PC-9 (cell line): ENCODE data around the gene ST6GALNAC3. TPM values are rescaled to one million over a fixed set of nuclear protein-coding genes. Genes with fewer than 3 reads are reported as not detected.

Experiments used
- BruUV-seq: library from RNA; stranded (reverse); fragments of 400-500 nt; replicated peaks from 2 replicates; lab custom pipeline; 2021; lab: Mats Ljungman, UMichigan
- CTCF ChIA-PET: fragments of 300-600 bp; sonication (Branson Sonifier 250); formaldehyde crosslinking; loops from one replicate; lab custom pipeline; 2022; ENCODE audit warnings: antibody characterized with exemption; lab: Charles Lee
- POLR2A ChIA-PET: fragments of 300-600 bp; sonication (Branson Sonifier 250); formaldehyde crosslinking; loops from one replicate; lab custom pipeline; 2022; ENCODE audit warnings: antibody characterized with exemption; ENCODE audit not compliant: unreplicated experiment; lab: Charles Lee
- DNase-seq, 2 experiments: peaks; one replicate each; pipeline versions ENCODE4 v3.0.0 to v3.0.0-alpha.2; 2015 to 2022; ENCODE audit warnings: mixed read lengths in 1 of 2
- H2AFZ ChIP-seq: fragments of 200-600 bp; sonication (generic); 2 replicates; pipeline ENCODE4 v1.8.1; 2017; ENCODE audit warnings: antibody characterized with exemption
- H3F3A ChIP-seq: fragments of 200-600 bp; sonication (generic); 2 replicates; pipeline ENCODE4 v1.8.1; 2017; ENCODE audit warnings: antibody characterized with exemption, mild to moderate bottlenecking, low read depth; ENCODE audit not compliant: insufficient read depth
- H3K27ac ChIP-seq: fragments of 200-600 bp; sonication (generic); 2 replicates; pipeline ENCODE4 v1.6.1; 2016; ENCODE audit warnings: mixed run types
- H3K27me3 ChIP-seq: fragments of 200-600 bp; sonication (generic); 2 replicates; pipeline ENCODE4 v1.6.1; 2016; ENCODE audit warnings: low read depth, mixed run types; ENCODE audit not compliant: insufficient read depth
- H3K36me3 ChIP-seq: fragments of 200-600 bp; sonication (generic); 2 replicates; pipeline ENCODE4 v1.6.1; 2016; ENCODE audit warnings: low read depth, mixed run types
- H3K4me1 ChIP-seq: fragments of 200-600 bp; sonication (generic); replicated peaks from 2 replicates; pipeline ENCODE4 v1.6.1; 2016; ENCODE audit warnings: mixed run types; ENCODE audit not compliant: insufficient read depth
- H3K4me2 ChIP-seq: fragments of 200-600 bp; sonication (generic); 2 replicates; pipeline ENCODE4 v1.6.1; 2017; ENCODE audit warnings: mixed run types
- H3K4me3 ChIP-seq: fragments of 200-600 bp; sonication (generic); 2 replicates; pipeline ENCODE4 v1.6.1; 2016; ENCODE audit warnings: mixed run types
- H3K79me2 ChIP-seq: fragments of 200-600 bp; sonication (generic); 2 replicates; pipeline ENCODE4 v1.6.1; 2017; ENCODE audit warnings: low read depth, mixed run types
- H3K9me2 ChIP-seq: fragments of 200-600 bp; sonication (generic); 2 replicates; pipeline ENCODE4 v1.8.1; 2017; ENCODE audit warnings: mild to moderate bottlenecking; ENCODE audit not compliant: insufficient read depth
- H3K9me3 ChIP-seq: fragments of 200-600 bp; sonication (generic); 2 replicates; pipeline ENCODE4 v1.8.1; 2016; ENCODE audit warnings: low read depth; ENCODE audit not compliant: insufficient read depth
- H4K20me1 ChIP-seq: fragments of 200-600 bp; sonication (generic); 2 replicates; pipeline ENCODE4 v1.8.1; 2017; ENCODE audit not compliant: insufficient read depth
- EZH2 ChIP-seq: fragments of 200-600 bp; sonication (generic); IDR thresholded peaks from 2 replicates; pipeline ENCODE4 v1.8.0; 2017; ENCODE audit warnings: antibody characterized with exemption, low read depth
- intact Hi-C: fragments of 100-400 bp; cut with micrococcal nuclease; formaldehyde crosslinking; loops from one replicate; pipeline ENCODE4 v1.10.0; 2022; ENCODE audit not compliant: unreplicated experiment
- total RNA-seq: library from RNA; stranded (reverse); gene quantifications from 2 replicates; pipeline ENCODE4 v1.2.3, GENCODE V29; 2021
- TF ChIP-seq, protein P1 (sequence below): fragments of 200-600 bp; sonication (generic); conservative IDR thresholded peaks from 2 replicates; pipeline ENCODE4 v1.6.1; 2017; ENCODE audit warnings: mixed run types, antibody characterized with exemption, mild to moderate bottlenecking, moderate library complexity

Gene ST6GALNAC3
- total RNA-seq, 1 experiment from 2014 or later = 0.04 TPM

DNA sequence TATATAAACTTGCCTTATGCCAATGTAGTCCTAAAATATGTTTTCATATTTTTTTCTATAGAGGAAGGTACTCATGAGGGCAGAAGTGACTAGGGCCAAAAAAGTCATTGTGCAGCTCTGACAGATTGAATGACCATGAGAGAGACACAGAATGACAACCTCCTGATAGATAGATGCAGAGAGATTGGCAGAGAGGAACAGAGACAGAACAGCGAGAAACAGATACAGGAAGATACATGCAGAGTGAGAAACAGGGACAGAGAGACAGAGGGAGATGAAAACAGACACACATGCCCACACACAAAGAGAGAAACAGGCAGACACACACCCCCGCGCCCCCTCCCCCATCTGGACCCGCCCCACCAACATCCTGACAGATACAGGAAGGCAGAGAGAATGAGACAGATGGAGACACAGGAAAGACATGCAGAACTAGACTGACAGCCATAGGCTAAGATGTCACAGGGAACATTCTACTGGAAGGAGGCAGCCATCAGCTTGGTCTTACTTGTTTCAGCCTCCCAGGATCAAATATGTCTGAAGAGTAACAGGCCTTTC lies 211.1 kb downstream of the ST6GALNAC3 start:
- H3K27me3 ChIP-seq = no peaks in the 10 kb centered on the region
- H3K4me2 ChIP-seq = no peak overlapping the region
- TF ChIP-seq EZH2 = no peak
- TF ChIP-seq, protein P1, sequence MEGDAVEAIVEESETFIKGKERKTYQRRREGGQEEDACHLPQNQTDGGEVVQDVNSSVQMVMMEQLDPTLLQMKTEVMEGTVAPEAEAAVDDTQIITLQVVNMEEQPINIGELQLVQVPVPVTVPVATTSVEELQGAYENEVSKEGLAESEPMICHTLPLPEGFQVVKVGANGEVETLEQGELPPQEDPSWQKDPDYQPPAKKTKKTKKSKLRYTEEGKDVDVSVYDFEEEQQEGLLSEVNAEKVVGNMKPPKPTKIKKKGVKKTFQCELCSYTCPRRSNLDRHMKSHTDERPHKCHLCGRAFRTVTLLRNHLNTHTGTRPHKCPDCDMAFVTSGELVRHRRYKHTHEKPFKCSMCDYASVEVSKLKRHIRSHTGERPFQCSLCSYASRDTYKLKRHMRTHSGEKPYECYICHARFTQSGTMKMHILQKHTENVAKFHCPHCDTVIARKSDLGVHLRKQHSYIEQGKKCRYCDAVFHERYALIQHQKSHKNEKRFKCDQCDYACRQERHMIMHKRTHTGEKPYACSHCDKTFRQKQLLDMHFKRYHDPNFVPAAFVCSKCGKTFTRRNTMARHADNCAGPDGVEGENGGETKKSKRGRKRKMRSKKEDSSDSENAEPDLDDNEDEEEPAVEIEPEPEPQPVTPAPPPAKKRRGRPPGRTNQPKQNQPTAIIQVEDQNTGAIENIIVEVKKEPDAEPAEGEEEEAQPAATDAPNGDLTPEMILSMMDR = no peak
- no peaks in the 10 kb centered on the region for H3K79me2 ChIP-seq
- H3F3A ChIP-seq = no peaks in the 10 kb centered on the region
- no peak for DNase-seq
- no peaks in the 10 kb centered on the region; the same call in 1 of the 2 replicates for H4K20me1 ChIP-seq
- POLR2A ChIA-PET = no interaction called here
- H3K9me3 ChIP-seq = no peaks in the 10 kb centered on the region
- H3K4me3 ChIP-seq = no peak overlapping the region
- H2AFZ ChIP-seq = no peak overlapping the region
- H3K4me1 ChIP-seq = no peaks in the 10 kb centered on the region
- H3K9me2 ChIP-seq = peaks cover 7% of the 10 kb centered on the region; the same call in 1 of the 2 replicates
- intact Hi-C loops = no loop called here
- H3K27ac ChIP-seq = no peak overlapping the region
- CTCF ChIA-PET = no interaction called here
- no TSS peak for BruUV-seq
- H3K36me3 ChIP-seq = no peaks in the 10 kb centered on the region

DNA sequence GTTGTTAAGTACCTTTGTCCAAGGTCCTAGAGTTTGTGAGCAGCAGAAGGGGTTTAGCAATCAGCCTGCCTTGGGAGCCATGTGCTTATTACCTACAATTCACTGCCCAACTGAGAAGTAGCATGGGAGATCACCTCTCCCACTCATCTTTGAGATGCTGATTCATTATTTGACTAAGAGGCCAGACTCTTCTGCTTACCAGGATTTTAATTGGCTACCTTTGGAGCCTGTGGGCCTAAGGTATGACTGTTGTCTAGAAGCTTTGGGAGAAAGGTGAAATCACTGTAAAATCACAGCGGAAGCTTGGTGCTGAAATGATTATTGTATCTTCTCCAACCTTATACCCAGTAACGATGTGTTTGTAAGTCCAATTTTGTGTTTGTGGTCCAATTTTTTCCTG lies 213.4 kb downstream of the ST6GALNAC3 start:
- no peak for DNase-seq
- no TSS peak for BruUV-seq
- Histone ChIP-seq H3K79me2 (no peaks in the 10 kb centered on the region), H2AFZ (no peak overlapping the region), H3K27me3 (no peaks in the 10 kb centered on the region), H3K4me2 (no peak overlapping the region), H3F3A (no peaks in the 10 kb centered on the region), H4K20me1 (no peaks in the 10 kb centered on the region; the same call in 1 of the 2 replicates), H3K4me1 (no peaks in the 10 kb centered on the region), H3K9me3 (no peaks in the 10 kb centered on the region), H3K27ac (no peak overlapping the region), H3K36me3 (no peaks in the 10 kb centered on the region), H3K4me3 (no peak overlapping the region), H3K9me2 (peaks cover 7% of the 10 kb centered on the region; the same call in 1 of the 2 replicates)
- CTCF ChIA-PET = no interaction called here
- intact Hi-C loops = no loop called here
- TF ChIP-seq EZH2 = no peak
- TF ChIP-seq, protein P1 = no peak
- POLR2A ChIA-PET = no interaction called here

DNA sequence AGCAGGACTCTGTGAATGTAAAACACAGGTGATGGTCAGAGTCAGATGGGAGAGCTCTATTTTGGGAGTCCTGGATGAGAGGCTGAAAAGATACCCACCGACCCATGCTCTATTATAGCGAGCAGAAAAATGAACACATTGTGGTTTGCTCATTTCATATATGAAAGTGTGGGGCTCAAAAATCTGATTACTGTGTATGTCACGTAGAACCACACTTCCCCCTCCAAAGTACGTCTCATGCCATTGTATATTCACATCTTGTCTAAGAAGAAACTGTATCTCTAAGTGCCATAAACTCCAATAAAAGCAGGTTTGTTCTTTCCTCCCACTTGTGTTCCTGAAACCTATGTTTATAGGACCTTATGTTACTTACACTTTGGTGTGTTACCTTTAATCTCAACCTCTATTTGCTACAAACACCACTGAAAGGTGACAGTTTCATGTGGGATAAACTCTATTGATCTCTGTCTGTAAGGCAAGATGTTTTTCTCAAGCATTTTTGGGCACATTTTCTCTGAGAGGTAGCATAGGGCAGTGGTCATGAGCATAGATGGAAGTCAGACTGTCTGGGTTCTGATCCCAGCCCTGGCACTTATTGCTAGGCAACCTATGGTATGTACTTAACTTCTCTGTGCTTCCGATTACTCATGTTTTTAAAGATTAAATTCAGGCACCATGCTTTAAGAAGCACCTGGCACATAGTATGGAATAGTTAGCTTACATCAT lies 214.4 kb downstream of the ST6GALNAC3 start:
- intact Hi-C loops = no loop called here
- ChIA-PET POLR2A (no interaction called here), CTCF (no interaction called here)
- no peaks in the 10 kb centered on the region for H3K27me3 ChIP-seq
- no peak for DNase-seq
- TF ChIP-seq, protein P1 = no peak
- TF ChIP-seq EZH2 = no peak
- H3K27ac ChIP-seq = no peak overlapping the region
- H4K20me1 ChIP-seq = no peaks in the 10 kb centered on the region; the same call in 1 of the 2 replicates
- no peak overlapping the region for H3K4me2 ChIP-seq
- H3K9me2 ChIP-seq = peaks cover 2% of the 10 kb centered on the region; the same call in 1 of the 2 replicates
- H2AFZ ChIP-seq = no peak overlapping the region
- H3K4me3 ChIP-seq = no peak overlapping the region
- H3K4me1 ChIP-seq = no peaks in the 10 kb centered on the region
- no TSS peak for BruUV-seq
- no peaks in the 10 kb centered on the region for H3K9me3 ChIP-seq
- H3K79me2 ChIP-seq = no peaks in the 10 kb centered on the region
- H3K36me3 ChIP-seq = no peaks in the 10 kb centered on the region
- H3F3A ChIP-seq = no peaks in the 10 kb centered on the region
